Endothelial cell of umbilical vein (primary cell): ENCODE results near the gene TYR. TPM values are rescaled to one million over a fixed set of nuclear protein-coding genes. Genes with fewer than 3 reads are reported as not detected.
"Not testable (repeated sequence)": the region's sequence is repeated elsewhere in the genome, so short reads cannot be mapped to it uniquely, and the experiment has no call there.

Experiments
- BruUV-seq: library from RNA; stranded (reverse); fragments of 400-500 nt; replicated peaks from 2 replicates; lab custom pipeline; 2021; lab: Mats Ljungman, UMichigan
- CTCF ChIA-PET: fragments of 300-600, 350-600 bp; sonication (Branson Sonifier 250); formaldehyde crosslinking; loops from one replicate; lab custom pipeline; 2021; ENCODE audit warnings: antibody characterized with exemption, inconsistent platforms; lab: Charles Lee
- POLR2A ChIA-PET: fragments of 300-600, 350-600 bp; sonication (Branson Sonifier 250); formaldehyde crosslinking; loops from one replicate; lab custom pipeline; 2021; ENCODE audit warnings: antibody characterized with exemption, inconsistent platforms; lab: Charles Lee
- DNase-seq: peaks from one replicate; pipeline ENCODE4 v3.0.0-alpha.2; 2011; ENCODE audit warnings: low read depth, low spot score
- FAIRE-seq: peaks from 2 replicates; lab custom pipeline; 2011; peaks lifted over from hg19 to GRCh38; lab: Jason Lieb, UNC
- H2AFZ ChIP-seq: 2 replicates; pipeline ENCODE4 v1.6.0; 2012; ENCODE audit warnings: low read depth, low read length, control low read depth, inconsistent platforms
- H3K27ac ChIP-seq: 2 replicates; pipeline ENCODE4 v1.5.1; 2011; ENCODE audit warnings: low read depth, mild to moderate bottlenecking, control low read depth, low read length, moderate library complexity; ENCODE audit not compliant: insufficient read depth
- H3K27me3 ChIP-seq, 2 experiments: 2 replicates each; pipeline versions ENCODE4 v1.6.0 to v1.6.1; 2011; ENCODE audit warnings: low read length in 2 of 2, mixed read lengths in 1 of 2; ENCODE audit not compliant: control insufficient read depth in 2 of 2, insufficient read depth in 2 of 2
- H3K36me3 ChIP-seq, 2 experiments: 2 replicates in 1 of 2; 3 replicates in 1 of 2; pipeline ENCODE4 v1.5.1; 2011; ENCODE audit warnings: low read length in 2 of 2, mild to moderate bottlenecking in 1 of 2, moderate library complexity in 1 of 2; ENCODE audit not compliant: control insufficient read depth in 2 of 2, insufficient read depth in 2 of 2; ENCODE audit errors: extremely low read depth in 1 of 2
- H3K4me1 ChIP-seq: 3 replicates; pipeline ENCODE4 v1.5.1; 2011; ENCODE audit warnings: mild to moderate bottlenecking, low read length; ENCODE audit not compliant: control insufficient read depth, insufficient read depth; ENCODE audit errors: extremely low read depth
- H3K4me2 ChIP-seq: 2 replicates; pipeline ENCODE4 v1.6.1; 2011; ENCODE audit warnings: low read length, control low read depth, mixed read lengths; ENCODE audit not compliant: insufficient read depth
- H3K4me3 ChIP-seq, 3 experiments: fragments of 200-600 bp in 1 of 3; sonication (generic), shearing (Covaris generic) in 1 of 3; replicated peaks in 1 of 3; 2 replicates each; pipeline ENCODE4 v1.5.1; 2011 to 2016; ENCODE audit warnings: control low read depth in 3 of 3, low read length in 3 of 3, mild to moderate bottlenecking in 2 of 3, inconsistent platforms in 1 of 3, low read depth in 1 of 3, moderate library complexity in 1 of 3; ENCODE audit not compliant: insufficient read depth in 1 of 3
- H3K79me2 ChIP-seq: 2 replicates; pipeline ENCODE4 v1.6.0; 2012; ENCODE audit warnings: low read length, inconsistent platforms; ENCODE audit not compliant: control insufficient read depth, insufficient read depth
- H3K9ac ChIP-seq: replicated peaks from 2 replicates; pipeline ENCODE3; 2011; ENCODE audit warnings: low read length, control low read depth; ENCODE audit not compliant: insufficient read depth; ENCODE audit errors: extremely low read depth
- H3K9me1 ChIP-seq: replicated peaks from 3 replicates; pipeline ENCODE4 v1.6.0; 2011; ENCODE audit warnings: mild to moderate bottlenecking, low read length; ENCODE audit not compliant: control insufficient read depth, insufficient read depth; ENCODE audit errors: extremely low read depth
- H3K9me3 ChIP-seq: replicated peaks from 2 replicates; pipeline ENCODE4 v1.5.1; 2012; ENCODE audit warnings: low read length, inconsistent platforms; ENCODE audit not compliant: control insufficient read depth, insufficient read depth
- H4K20me1 ChIP-seq: replicated peaks from 2 replicates; pipeline ENCODE3; 2011; ENCODE audit warnings: mild to moderate bottlenecking, low read length; ENCODE audit not compliant: control insufficient read depth, insufficient read depth; ENCODE audit errors: extremely low read depth
- EZH2 ChIP-seq: IDR thresholded peaks from 2 replicates; pipeline ENCODE4 v1.6.1; 2012; ENCODE audit warnings: borderline replicate concordance, low read depth, mild to moderate bottlenecking, moderate library complexity, low read length, inconsistent platforms; ENCODE audit not compliant: severe bottlenecking
- FOS ChIP-seq: IDR thresholded peaks from 2 replicates; pipeline ENCODE4 v1.6.1; 2011; ENCODE audit warnings: mild to moderate bottlenecking, low read length, moderate library complexity, borderline replicate concordance; ENCODE audit not compliant: insufficient read depth
- GATA2 ChIP-seq: IDR thresholded peaks from 2 replicates; pipeline ENCODE4 v1.7.0; 2011; ENCODE audit warnings: low read depth, mild to moderate bottlenecking, moderate library complexity, mixed read lengths, low read length; ENCODE audit not compliant: insufficient read length, insufficient read depth
- JUN ChIP-seq: IDR thresholded peaks from 2 replicates; pipeline ENCODE4 v1.6.1; 2011; ENCODE audit warnings: borderline replicate concordance, low read depth; ENCODE audit not compliant: insufficient read length, insufficient read depth
- MYC ChIP-seq: IDR thresholded peaks from one replicate; pipeline ENCODE4 v1.6.1; 2011; ENCODE audit warnings: mild to moderate bottlenecking, low read depth, low read length
- POLR2A ChIP-seq: IDR thresholded peaks from 2 replicates; pipeline ENCODE4 v1.6.1; 2012; ENCODE audit warnings: low read depth, mild to moderate bottlenecking, control low read depth, low read length
- POLR2AphosphoS5 ChIP-seq: IDR thresholded peaks from 2 replicates; pipeline ENCODE4 v1.6.1; 2012; ENCODE audit warnings: low read depth, mild to moderate bottlenecking, control low read depth, low read length, moderate library complexity; ENCODE audit not compliant: insufficient read depth
- dilution Hi-C: fragments of 300-500 bp; cut with MboI; formaldehyde crosslinking; loops from one replicate; pipeline ENCODE4 v1.15.0; 2019; ENCODE audit warnings: low sequenced_read_pairs; ENCODE audit not compliant: extremely low pct_ligation_motif_present
- intact Hi-C: fragments of 100-400 bp; cut with micrococcal nuclease; formaldehyde crosslinking; loops from one replicate; pipeline ENCODE4 v1.10.0; 2022
- polyA plus RNA-seq, 4 experiments: library from polyadenylated mRNA; depleted of rRNA in 3 of 4; stranded (reverse) in 3 of 4; unstranded in 1 of 4; fragments of >200 nt; gene quantifications; 2 replicates each; pipeline versions ENCODE4 v1.2.1 to v1.2.3, GENCODE V29; 2011 to 2012; ENCODE audit warnings: missing spikeins in 1 of 4
- total RNA-seq: library from RNA; stranded (reverse); gene quantifications from 2 replicates; pipeline ENCODE4 v1.2.3, GENCODE V29; 2021
- TF ChIP-seq, protein P1 (sequence below), 2 donors: IDR thresholded peaks; 1 replicate in 1 of 2; 2 replicates in 1 of 2; pipeline ENCODE4 v1.5.1; 2011; ENCODE audit warnings: low read length in 2 of 2, mild to moderate bottlenecking in 2 of 2, moderate library complexity in 2 of 2, control low read depth in 1 of 2, inconsistent platforms in 1 of 2, low read depth in 1 of 2; ENCODE audit not compliant: insufficient read depth in 1 of 2; ENCODE audit errors: extremely low read depth in 1 of 2
- TF ChIP-seq, protein P2 (sequence below): IDR thresholded peaks from 2 replicates; pipeline ENCODE4 v1.6.1; 2011; ENCODE audit not compliant: insufficient read depth, insufficient read length

TYR gene
- total and polyA plus RNA-seq, 2 donors (not counting 3 experiments of a cell fraction or from before 2014, with no cell fraction given): not detected

DNA sequence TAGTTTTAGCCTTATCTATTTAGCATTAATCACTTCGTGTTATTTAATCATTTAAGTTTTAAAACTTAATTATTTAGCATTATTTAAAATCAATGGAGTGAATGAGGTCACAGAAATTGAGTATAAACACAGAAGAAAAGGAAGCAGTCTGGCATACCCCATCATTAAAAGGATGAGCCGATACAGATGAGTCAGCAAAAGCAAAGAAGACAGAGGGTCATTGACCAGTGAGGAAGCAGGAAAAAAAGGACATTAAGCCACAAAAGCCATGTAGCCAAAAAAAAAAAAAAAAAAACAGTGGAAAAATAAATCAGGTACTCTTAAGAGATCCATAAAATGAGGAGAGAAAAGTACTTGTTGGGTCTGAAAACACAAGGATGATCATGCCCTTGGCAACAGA, 71.5 kb downstream of the TYR start:
- Histone ChIP-seq H3K27me3 (peaks cover 0 to 1% of the 10 kb centered on the region in 2 experiments), H3K79me2 (no peaks in the 10 kb centered on the region), H4K20me1 (no peaks in the 10 kb centered on the region), H3K9ac (no peak overlapping the region), H3K27ac (no peak overlapping the region), H3K9me1 (no peaks in the 10 kb centered on the region), H3K9me3 (no peaks in the 10 kb centered on the region), H3K4me2 (no peak overlapping the region), H3K4me3 (no peak overlapping the region), H3K4me1 (no peaks in the 10 kb centered on the region), H2AFZ (no peak overlapping the region), H3K36me3 (no peaks in the 10 kb centered on the region)
- CTCF ChIA-PET: interaction anchor here (0.7 to 1.5 kb wide), 2 partner anchors 47 to 236 kb away, joined by 3 to 4 read pairs; no protein-coding TSS in a partner anchor
- dilution Hi-C loops (no loop called here), intact Hi-C loops (no loop called here)
- TF ChIP-seq, protein P1, sequence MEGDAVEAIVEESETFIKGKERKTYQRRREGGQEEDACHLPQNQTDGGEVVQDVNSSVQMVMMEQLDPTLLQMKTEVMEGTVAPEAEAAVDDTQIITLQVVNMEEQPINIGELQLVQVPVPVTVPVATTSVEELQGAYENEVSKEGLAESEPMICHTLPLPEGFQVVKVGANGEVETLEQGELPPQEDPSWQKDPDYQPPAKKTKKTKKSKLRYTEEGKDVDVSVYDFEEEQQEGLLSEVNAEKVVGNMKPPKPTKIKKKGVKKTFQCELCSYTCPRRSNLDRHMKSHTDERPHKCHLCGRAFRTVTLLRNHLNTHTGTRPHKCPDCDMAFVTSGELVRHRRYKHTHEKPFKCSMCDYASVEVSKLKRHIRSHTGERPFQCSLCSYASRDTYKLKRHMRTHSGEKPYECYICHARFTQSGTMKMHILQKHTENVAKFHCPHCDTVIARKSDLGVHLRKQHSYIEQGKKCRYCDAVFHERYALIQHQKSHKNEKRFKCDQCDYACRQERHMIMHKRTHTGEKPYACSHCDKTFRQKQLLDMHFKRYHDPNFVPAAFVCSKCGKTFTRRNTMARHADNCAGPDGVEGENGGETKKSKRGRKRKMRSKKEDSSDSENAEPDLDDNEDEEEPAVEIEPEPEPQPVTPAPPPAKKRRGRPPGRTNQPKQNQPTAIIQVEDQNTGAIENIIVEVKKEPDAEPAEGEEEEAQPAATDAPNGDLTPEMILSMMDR (IDR thresholded peaks at IDR 0.05; ENCODE audit: extremely low read depth in 1 of 2, insufficient read depth in 1 of 2, low read depth in 1 of 2, low read length in 2 of 2): no peak
- TF ChIP-seq, protein P2, sequence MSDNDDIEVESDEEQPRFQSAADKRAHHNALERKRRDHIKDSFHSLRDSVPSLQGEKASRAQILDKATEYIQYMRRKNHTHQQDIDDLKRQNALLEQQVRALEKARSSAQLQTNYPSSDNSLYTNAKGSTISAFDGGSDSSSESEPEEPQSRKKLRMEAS: no peak
- TF ChIP-seq GATA2 (no peak), EZH2 (no peak), FOS (no peak), JUN (no peak), MYC (no peak), POLR2A (no peak), POLR2AphosphoS5 (no peak)
- no peak for DNase-seq
- no TSS peak for BruUV-seq
- FAIRE-seq: no peak
- POLR2A ChIA-PET: no interaction called here

DNA sequence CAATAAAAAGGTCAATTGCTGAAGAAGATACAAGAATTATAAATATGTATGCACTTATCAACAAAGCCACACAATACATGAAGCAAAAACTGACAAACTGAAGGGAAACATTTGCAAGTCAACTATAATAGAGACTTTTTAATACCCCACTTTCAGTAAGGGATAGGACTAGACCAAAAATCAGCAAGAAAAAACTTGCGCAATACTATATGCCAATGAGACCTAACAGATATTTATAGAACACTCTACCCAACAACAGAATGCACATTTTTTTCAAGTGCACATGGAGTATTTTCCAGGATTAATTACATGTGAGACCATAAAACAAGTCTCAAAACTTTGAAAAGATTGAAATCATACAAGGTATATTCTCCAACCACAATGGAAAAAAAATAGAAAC, 83.8 kb downstream of the TYR start:
- H3K9ac ChIP-seq, H2AFZ ChIP-seq, H3K4me1 ChIP-seq, dilution Hi-C loops, FAIRE-seq, CTCF ChIA-PET, intact Hi-C loops, H3K27ac ChIP-seq, H4K20me1 ChIP-seq, H3K27me3 ChIP-seq, H3K79me2 ChIP-seq, H3K4me3 ChIP-seq, H3K36me3 ChIP-seq, BruUV-seq, H3K9me3 ChIP-seq, POLR2A ChIA-PET, H3K4me2 ChIP-seq, DNase-seq, H3K9me1 ChIP-seq: not testable (repeated sequence)
